ENCODE results near the gene SUFU. TPM values are rescaled to one million over a fixed set of nuclear protein-coding genes. Genes with fewer than 3 reads are reported as not detected.
A peak's percentile ranks its signal among the peaks of the same experiment; 100 is the strongest.

Gene SUFU
- total RNA-seq, 1 experiment from 2014 or later, result 13.1 TPM

DNA sequence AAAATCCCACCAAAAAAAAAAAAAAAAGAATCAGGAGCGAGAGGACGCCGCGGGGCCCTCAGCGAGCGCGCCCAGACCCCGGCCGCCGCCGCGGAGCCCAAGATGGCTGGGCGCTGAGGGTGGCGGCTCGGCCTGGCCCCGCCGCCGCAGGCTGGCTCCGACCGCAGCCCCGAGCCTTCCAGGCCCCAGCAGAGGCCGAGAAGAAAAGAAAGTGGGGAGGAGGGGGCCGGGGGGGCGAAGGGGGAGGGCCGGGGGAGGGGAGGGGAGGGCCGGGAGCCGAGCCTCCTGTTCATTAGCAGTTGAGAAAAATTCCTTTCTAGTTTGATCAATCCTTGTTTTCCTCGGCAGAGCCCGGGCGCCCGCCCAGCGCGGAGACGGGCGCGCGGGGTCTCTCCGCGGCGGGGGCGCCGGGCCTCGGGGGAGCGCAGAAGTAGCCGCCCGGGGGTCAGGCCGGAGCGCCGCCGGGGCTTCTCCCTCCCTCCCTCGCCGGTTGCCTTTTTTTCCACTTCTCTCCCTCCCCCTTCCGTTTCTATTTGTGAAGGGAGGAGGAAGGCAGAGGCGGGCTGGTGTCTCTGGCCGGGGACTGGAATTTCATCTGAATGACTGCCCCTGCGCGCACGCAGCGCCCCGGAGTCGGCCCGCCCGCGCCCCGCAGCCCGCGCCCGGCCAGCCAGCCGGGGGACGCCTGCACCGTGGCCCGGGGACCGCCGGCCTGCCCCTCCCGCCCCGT, 139.7 kb downstream of the SUFU start:
- H3K27ac Mint-ChIP-seq, result no peak overlapping the region
- H3K36me3 Mint-ChIP-seq, result no peaks in the 10 kb centered on the region
- DNase-seq (ENCODE audit: low spot score) (peak; percentile 63), ATAC-seq (peak; percentile 8)
- TF ChIP-seq CREB1 (CRISPR knock-in tag; IDR thresholded peaks at IDR 0.05), result no peak
- TF ChIP-seq ZNF396 (CRISPR knock-in tag; IDR thresholded peaks at IDR 0.05; ENCODE audit: borderline replicate concordance), result no peak
- TF ChIP-seq, protein P1, sequence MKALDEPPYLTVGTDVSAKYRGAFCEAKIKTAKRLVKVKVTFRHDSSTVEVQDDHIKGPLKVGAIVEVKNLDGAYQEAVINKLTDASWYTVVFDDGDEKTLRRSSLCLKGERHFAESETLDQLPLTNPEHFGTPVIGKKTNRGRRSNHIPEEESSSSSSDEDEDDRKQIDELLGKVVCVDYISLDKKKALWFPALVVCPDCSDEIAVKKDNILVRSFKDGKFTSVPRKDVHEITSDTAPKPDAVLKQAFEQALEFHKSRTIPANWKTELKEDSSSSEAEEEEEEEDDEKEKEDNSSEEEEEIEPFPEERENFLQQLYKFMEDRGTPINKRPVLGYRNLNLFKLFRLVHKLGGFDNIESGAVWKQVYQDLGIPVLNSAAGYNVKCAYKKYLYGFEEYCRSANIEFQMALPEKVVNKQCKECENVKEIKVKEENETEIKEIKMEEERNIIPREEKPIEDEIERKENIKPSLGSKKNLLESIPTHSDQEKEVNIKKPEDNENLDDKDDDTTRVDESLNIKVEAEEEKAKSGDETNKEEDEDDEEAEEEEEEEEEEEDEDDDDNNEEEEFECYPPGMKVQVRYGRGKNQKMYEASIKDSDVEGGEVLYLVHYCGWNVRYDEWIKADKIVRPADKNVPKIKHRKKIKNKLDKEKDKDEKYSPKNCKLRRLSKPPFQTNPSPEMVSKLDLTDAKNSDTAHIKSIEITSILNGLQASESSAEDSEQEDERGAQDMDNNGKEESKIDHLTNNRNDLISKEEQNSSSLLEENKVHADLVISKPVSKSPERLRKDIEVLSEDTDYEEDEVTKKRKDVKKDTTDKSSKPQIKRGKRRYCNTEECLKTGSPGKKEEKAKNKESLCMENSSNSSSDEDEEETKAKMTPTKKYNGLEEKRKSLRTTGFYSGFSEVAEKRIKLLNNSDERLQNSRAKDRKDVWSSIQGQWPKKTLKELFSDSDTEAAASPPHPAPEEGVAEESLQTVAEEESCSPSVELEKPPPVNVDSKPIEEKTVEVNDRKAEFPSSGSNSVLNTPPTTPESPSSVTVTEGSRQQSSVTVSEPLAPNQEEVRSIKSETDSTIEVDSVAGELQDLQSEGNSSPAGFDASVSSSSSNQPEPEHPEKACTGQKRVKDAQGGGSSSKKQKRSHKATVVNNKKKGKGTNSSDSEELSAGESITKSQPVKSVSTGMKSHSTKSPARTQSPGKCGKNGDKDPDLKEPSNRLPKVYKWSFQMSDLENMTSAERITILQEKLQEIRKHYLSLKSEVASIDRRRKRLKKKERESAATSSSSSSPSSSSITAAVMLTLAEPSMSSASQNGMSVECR (CRISPR knock-in tag; IDR thresholded peaks at IDR 0.05; ENCODE audit: borderline replicate concordance), result no peak
- TF ChIP-seq, protein P2, sequence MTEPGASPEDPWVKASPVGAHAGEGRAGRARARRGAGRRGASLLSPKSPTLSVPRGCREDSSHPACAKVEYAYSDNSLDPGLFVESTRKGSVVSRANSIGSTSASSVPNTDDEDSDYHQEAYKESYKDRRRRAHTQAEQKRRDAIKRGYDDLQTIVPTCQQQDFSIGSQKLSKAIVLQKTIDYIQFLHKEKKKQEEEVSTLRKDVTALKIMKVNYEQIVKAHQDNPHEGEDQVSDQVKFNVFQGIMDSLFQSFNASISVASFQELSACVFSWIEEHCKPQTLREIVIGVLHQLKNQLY (CRISPR knock-in tag; IDR thresholded peaks at IDR 0.05), result no peak
- no peak for TF ChIP-seq FOXK1 (CRISPR knock-in tag; IDR thresholded peaks at IDR 0.05)
- TF ChIP-seq SMAD3 (CRISPR knock-in tag; IDR thresholded peaks at IDR 0.05; ENCODE audit: borderline replicate concordance), result no peak
- TF ChIP-seq, protein P3, sequence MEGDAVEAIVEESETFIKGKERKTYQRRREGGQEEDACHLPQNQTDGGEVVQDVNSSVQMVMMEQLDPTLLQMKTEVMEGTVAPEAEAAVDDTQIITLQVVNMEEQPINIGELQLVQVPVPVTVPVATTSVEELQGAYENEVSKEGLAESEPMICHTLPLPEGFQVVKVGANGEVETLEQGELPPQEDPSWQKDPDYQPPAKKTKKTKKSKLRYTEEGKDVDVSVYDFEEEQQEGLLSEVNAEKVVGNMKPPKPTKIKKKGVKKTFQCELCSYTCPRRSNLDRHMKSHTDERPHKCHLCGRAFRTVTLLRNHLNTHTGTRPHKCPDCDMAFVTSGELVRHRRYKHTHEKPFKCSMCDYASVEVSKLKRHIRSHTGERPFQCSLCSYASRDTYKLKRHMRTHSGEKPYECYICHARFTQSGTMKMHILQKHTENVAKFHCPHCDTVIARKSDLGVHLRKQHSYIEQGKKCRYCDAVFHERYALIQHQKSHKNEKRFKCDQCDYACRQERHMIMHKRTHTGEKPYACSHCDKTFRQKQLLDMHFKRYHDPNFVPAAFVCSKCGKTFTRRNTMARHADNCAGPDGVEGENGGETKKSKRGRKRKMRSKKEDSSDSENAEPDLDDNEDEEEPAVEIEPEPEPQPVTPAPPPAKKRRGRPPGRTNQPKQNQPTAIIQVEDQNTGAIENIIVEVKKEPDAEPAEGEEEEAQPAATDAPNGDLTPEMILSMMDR (IDR thresholded peaks at IDR 0.05), result no peak
- TF ChIP-seq, protein P4, sequence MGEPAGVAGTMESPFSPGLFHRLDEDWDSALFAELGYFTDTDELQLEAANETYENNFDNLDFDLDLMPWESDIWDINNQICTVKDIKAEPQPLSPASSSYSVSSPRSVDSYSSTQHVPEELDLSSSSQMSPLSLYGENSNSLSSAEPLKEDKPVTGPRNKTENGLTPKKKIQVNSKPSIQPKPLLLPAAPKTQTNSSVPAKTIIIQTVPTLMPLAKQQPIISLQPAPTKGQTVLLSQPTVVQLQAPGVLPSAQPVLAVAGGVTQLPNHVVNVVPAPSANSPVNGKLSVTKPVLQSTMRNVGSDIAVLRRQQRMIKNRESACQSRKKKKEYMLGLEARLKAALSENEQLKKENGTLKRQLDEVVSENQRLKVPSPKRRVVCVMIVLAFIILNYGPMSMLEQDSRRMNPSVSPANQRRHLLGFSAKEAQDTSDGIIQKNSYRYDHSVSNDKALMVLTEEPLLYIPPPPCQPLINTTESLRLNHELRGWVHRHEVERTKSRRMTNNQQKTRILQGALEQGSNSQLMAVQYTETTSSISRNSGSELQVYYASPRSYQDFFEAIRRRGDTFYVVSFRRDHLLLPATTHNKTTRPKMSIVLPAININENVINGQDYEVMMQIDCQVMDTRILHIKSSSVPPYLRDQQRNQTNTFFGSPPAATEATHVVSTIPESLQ (CRISPR knock-in tag; IDR thresholded peaks at IDR 0.05), result no peak
- TF ChIP-seq, protein P5, sequence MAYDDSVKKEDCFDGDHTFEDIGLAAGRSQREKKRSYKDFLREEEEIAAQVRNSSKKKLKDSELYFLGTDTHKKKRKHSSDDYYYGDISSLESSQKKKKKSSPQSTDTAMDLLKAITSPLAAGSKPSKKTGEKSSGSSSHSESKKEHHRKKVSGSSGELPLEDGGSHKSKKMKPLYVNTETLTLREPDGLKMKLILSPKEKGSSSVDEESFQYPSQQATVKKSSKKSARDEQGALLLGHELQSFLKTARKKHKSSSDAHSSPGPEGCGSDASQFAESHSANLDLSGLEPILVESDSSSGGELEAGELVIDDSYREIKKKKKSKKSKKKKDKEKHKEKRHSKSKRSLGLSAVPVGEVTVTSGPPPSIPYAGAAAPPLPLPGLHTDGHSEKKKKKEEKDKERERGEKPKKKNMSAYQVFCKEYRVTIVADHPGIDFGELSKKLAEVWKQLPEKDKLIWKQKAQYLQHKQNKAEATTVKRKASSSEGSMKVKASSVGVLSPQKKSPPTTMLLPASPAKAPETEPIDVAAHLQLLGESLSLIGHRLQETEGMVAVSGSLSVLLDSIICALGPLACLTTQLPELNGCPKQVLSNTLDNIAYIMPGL (CRISPR knock-in tag; IDR thresholded peaks at IDR 0.05), result no peak
- no peak for TF ChIP-seq ZNF219 (CRISPR knock-in tag; IDR thresholded peaks at IDR 0.05; ENCODE audit: borderline replicate concordance)
- TF ChIP-seq JUN (CRISPR knock-in tag; IDR thresholded peaks at IDR 0.05), result no peak
- TF ChIP-seq ZNF138 (CRISPR knock-in tag; conservative IDR thresholded peaks at IDR 0.05), result no peak
- TF ChIP-seq TEAD1 (CRISPR knock-in tag; IDR thresholded peaks at IDR 0.05), result no peak
- H3K9me3 Mint-ChIP-seq, result no peaks in the 10 kb centered on the region
- peaks cover 3% of the 10 kb centered on the region; the same call in 1 of the 2 replicates for H3K27me3 Mint-ChIP-seq (ENCODE audit: low read depth)
- ChIA-PET POLR2A (interaction anchor here (1.1 to 3.2 kb wide), 4 partner anchors 13 to 75 kb away, joined by 3 to 22 read pairs (median 12); no protein-coding TSS in a partner anchor), CTCF (interaction anchor here (1.1 to 3.2 kb wide), 11 partner anchors 10 to 71 kb away, joined by 3 to 45 read pairs (median 10); partner anchors contain the start of genes ARL3 and SFXN2)
- peak overlapping the region; percentile 87 for H3K4me3 Mint-ChIP-seq
- peaks cover 34% of the 10 kb centered on the region for H3K4me1 Mint-ChIP-seq
